Measurements from ENCODE around the gene OSBPL10. TPM values are rescaled to one million over a fixed set of nuclear protein-coding genes. Genes with fewer than 3 reads are reported as not detected.

OSBPL10 gene
- total and polyA plus RNA-seq, 7 donors = 2.3 to 77.7 (median 8.5) TPM

DNA sequence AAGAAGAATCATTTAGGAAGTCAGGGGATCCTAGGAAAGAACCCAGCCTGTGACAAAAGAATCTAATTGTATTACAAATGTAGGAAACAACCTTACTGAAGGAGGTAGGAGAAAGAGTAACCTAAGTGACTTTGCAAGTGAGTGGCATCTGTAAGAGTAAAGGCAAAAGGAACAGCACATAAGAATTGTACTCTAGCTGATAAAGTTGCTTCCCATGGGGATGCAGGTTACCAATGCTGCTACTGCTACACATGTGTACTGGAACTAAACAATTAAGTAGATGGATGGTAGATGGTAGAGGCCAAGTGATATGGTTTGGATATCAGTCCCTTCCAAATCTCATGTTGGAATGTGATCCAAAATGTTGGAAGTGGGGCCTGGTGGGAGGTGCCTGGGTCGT is 60.8 kb downstream of the OSBPL10 start:
- Histone ChIP-seq H3K36me3 (no peaks in the 10 kb centered on the region), H3K27ac (no peak overlapping the region), H3K4me3 (no peak overlapping the region), H3K27me3 (no peaks in the 10 kb centered on the region), H3K4me1 (peaks cover 0 to 6% (median 0%) of the 10 kb centered on the region in 4 donors), H3K9me3 (peaks cover 4 to 9% (median 5%) of the 10 kb centered on the region in 4 donors)
- 85 to 95% methylated on average over 1 of the region's 1 CpG for WGBS, 2 donors
- intact Hi-C loops (cut with DNase I) = no loop called here
- TF ChIP-seq EP300 (IDR thresholded peaks at IDR 0.05) (no peak), POLR2A (IDR thresholded peaks at IDR 0.05) (no peak), POLR2AphosphoS5 (IDR thresholded peaks at IDR 0.05) (no peak)
- TF ChIP-seq, protein P1, sequence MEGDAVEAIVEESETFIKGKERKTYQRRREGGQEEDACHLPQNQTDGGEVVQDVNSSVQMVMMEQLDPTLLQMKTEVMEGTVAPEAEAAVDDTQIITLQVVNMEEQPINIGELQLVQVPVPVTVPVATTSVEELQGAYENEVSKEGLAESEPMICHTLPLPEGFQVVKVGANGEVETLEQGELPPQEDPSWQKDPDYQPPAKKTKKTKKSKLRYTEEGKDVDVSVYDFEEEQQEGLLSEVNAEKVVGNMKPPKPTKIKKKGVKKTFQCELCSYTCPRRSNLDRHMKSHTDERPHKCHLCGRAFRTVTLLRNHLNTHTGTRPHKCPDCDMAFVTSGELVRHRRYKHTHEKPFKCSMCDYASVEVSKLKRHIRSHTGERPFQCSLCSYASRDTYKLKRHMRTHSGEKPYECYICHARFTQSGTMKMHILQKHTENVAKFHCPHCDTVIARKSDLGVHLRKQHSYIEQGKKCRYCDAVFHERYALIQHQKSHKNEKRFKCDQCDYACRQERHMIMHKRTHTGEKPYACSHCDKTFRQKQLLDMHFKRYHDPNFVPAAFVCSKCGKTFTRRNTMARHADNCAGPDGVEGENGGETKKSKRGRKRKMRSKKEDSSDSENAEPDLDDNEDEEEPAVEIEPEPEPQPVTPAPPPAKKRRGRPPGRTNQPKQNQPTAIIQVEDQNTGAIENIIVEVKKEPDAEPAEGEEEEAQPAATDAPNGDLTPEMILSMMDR (IDR thresholded peaks at IDR 0.05) = no peak
- DNase-seq = no peak

GRCh38 chr3:31919528-31919927 is 61.5 kb downstream of the OSBPL10 start:
- Histone ChIP-seq H3K36me3 (no peaks in the 10 kb centered on the region), H3K4me1 (peaks cover 0 to 6% (median 0%) of the 10 kb centered on the region in 4 donors), H3K9me3 (peaks cover 4 to 9% (median 5%) of the 10 kb centered on the region in 4 donors), H3K27ac (no peak overlapping the region), H3K27me3 (no peaks in the 10 kb centered on the region), H3K4me3 (no peak overlapping the region)
- TF ChIP-seq, protein P1 (IDR thresholded peaks at IDR 0.05) = no peak
- TF ChIP-seq POLR2A (IDR thresholded peaks at IDR 0.05) (no peak), POLR2AphosphoS5 (IDR thresholded peaks at IDR 0.05) (no peak), EP300 (IDR thresholded peaks at IDR 0.05) (no peak)
- intact Hi-C loops (cut with DNase I) = no loop called here
- WGBS, 2 donors = 57 to 76% methylated on average over 2 of the region's 2 CpGs
- no peak for DNase-seq

DNA sequence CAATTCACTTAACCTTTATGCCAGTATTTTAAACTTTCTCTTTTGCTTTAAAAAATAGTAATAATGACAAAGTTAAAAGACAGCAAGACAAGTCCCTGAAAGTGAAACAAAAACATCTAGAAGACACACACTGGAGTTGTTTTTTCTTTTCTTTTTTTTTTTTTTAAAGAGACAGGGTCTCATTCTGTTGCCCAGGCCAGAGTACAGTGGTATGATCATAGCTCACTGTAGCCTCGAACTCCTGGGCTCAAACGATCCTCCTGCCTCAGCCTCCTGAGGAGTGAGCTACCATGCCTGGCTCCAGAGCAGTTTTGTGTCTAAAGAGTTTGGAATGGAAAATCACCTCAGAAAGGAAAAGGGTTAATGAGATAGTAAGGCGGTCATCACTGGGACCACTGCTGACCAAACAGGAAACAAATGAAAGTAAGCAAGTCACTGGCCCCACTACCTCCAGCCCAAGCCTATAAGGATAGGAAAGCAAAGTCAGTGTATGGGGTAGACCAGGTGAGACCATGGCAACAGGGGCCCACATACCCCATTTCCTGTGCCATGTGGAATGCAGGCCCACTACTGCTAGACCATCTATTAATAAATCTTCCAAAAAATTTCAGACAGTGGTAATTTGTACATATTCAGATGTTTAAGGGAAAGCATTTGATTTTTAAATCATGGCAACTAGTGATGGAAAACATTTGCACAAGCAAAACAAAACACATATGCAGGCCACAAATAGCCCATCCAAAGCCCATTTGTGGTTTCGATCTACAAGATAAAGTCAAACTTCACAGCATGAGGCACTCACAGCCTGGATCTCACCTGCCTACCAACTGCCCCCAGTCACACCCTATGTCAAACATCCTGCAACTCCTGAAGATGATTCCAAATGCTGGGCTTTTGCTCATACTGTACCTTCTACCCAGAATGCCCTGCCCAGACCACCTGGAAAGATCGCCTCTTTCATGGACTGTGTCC is 62.6 kb downstream of the OSBPL10 start:
- no peak for TF ChIP-seq POLR2AphosphoS5 (IDR thresholded peaks at IDR 0.05)
- TF ChIP-seq, protein P1 (IDR thresholded peaks at IDR 0.05) = no peak
- no peak for TF ChIP-seq EP300 (IDR thresholded peaks at IDR 0.05)
- TF ChIP-seq POLR2A (IDR thresholded peaks at IDR 0.05) = no peak
- no peaks in the 10 kb centered on the region for H3K36me3 ChIP-seq
- peak overlapping the region in 1 of 4 donors; percentile 16 for H3K4me3 ChIP-seq
- WGBS, 2 donors = 61 to 77% methylated on average over 5 of the region's 5 CpGs
- no peaks in the 10 kb centered on the region for H3K27me3 ChIP-seq
- H3K9me3 ChIP-seq = peaks cover 4 to 9% (median 5%) of the 10 kb centered on the region in 4 donors
- intact Hi-C loops (cut with DNase I) = no loop called here
- DNase-seq = no peak
- no peak overlapping the region for H3K27ac ChIP-seq
- peaks cover 0 to 6% (median 0%) of the 10 kb centered on the region in 4 donors for H3K4me1 ChIP-seq

DNA sequence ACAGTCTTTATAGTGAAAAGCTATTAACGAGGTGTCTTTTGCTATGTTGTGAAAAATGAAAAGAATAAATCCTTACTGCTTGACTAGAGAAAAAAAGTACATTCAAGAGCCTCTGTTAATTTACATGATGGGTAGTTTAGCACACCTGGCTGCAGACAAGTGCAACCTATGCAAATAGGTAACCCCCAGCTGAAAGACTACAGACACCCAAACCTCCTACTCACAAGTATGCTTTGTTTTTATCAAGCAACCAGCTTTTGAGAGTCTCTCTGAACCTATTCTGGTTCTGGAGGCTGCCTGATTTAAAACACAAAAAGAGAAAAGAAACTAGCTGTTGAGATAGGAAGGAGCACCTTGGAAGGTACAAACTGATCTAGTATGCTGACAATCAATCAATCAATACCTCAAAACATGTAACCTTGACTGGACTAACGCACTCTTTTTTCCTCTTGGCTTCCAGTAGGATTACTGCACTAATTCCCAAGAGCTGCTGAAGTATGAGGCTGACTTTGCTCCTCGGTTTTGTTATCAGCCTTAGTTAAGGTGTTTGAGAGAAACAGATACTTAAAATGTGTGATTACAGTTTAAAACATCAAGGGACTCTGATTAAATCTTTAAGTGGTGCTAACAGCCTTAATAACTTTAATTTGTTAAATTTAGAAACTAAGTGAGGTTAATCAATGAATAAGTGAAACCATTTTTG is 63.6 kb downstream of the OSBPL10 start:
- DNase-seq = no peak
- Histone ChIP-seq H3K9me3 (peaks cover 4 to 9% (median 5%) of the 10 kb centered on the region in 4 donors), H3K27me3 (no peaks in the 10 kb centered on the region), H3K27ac (no peak overlapping the region), H3K36me3 (no peaks in the 10 kb centered on the region), H3K4me3 (peak overlapping the region in 1 of 4 donors; percentile 16), H3K4me1 (no peaks in the 10 kb centered on the region)
- TF ChIP-seq, protein P1 (IDR thresholded peaks at IDR 0.05) = no peak
- TF ChIP-seq EP300 (IDR thresholded peaks at IDR 0.05) = no peak
- no peak for TF ChIP-seq POLR2AphosphoS5 (IDR thresholded peaks at IDR 0.05)
- TF ChIP-seq POLR2A (IDR thresholded peaks at IDR 0.05) = no peak
- intact Hi-C loops (cut with DNase I) = no loop called here
- WGBS, 2 donors = 32 to 46% methylated on average over 3 of the region's 3 CpGs
